RWPE2 (cell line): ENCODE data around the gene CCSER1.

ENCODE experiments used
- ATAC-seq: fragments of 200-7000 bp; cut with Tn5 transposase; 3 replicates; pipeline ENCODE4 v1.9.1; 2021; ENCODE audit warnings: low read depth
- DNase-seq: peaks from one replicate; pipeline ENCODE4 v3.0.0-alpha.2; 2020; ENCODE audit warnings: low spot score
- H3K27ac ChIP-seq: fragments of 450-650 bp; 2 replicates; pipeline ENCODE4 v1.5.1; 2017; ENCODE audit warnings: mild to moderate bottlenecking; ENCODE audit not compliant: poor library complexity, severe bottlenecking
- H3K27me3 ChIP-seq: fragments of 250-450 bp; sonication (Bioruptor Pico); 2 replicates; pipeline ENCODE4 v1.5.1; 2021; ENCODE audit warnings: mild to moderate bottlenecking, moderate library complexity; ENCODE audit not compliant: insufficient read depth, poor library complexity, severe bottlenecking
- H3K36me3 ChIP-seq: fragments of 250-450 bp; sonication (Bioruptor Pico); 2 replicates; pipeline ENCODE4 v1.5.1; 2020; ENCODE audit warnings: low read depth, mild to moderate bottlenecking, moderate library complexity
- H3K4me1 ChIP-seq: fragments of 250-450 bp; sonication (Bioruptor Pico); 2 replicates; pipeline ENCODE4 v1.5.1; 2021; ENCODE audit warnings: mild to moderate bottlenecking, moderate library complexity; ENCODE audit not compliant: insufficient read depth, poor library complexity, severe bottlenecking
- H3K4me3 ChIP-seq: fragments of 250-450 bp; sonication (Bioruptor Pico); 2 replicates; pipeline ENCODE4 v1.5.1; 2021; ENCODE audit warnings: mild to moderate bottlenecking, moderate library complexity; ENCODE audit not compliant: severe bottlenecking
- H3K9me3 ChIP-seq: fragments of 250-450 bp; sonication (Bioruptor Pico); 2 replicates; pipeline ENCODE4 v1.5.1; 2021; ENCODE audit warnings: mild to moderate bottlenecking, moderate library complexity; ENCODE audit not compliant: severe bottlenecking
- TF ChIP-seq, protein P1 (sequence below): fragments of 450-650 bp; IDR thresholded peaks from one replicate; pipeline ENCODE4 v1.5.1; 2017; ENCODE audit warnings: mild to moderate bottlenecking, moderate library complexity; ENCODE audit not compliant: poor library complexity, severe bottlenecking

CCSER1 gene

DNA sequence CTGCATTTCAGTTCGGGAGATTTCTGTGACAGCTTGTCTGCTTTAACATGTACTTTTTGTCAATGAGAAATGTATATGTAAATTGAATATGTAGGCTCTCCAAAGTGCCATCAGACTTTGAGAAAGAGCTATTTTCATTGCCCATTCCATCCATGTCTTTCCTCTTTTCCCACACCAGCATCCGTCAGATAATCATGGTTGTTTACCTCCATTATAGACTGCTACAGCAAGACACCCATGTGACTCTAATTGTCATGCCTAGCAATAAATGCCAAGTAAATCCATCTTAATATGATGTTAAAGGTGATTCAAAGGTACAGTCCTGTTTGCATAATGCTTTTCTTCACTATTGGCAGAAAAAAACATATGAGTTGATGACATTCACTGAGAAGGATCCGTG, 1157.3 kb downstream of the CCSER1 start:
- H3K4me1 ChIP-seq = no peaks in the 10 kb centered on the region
- no peak overlapping the region for H3K27ac ChIP-seq
- H3K9me3 ChIP-seq = no peaks in the 10 kb centered on the region
- TF ChIP-seq, protein P1, sequence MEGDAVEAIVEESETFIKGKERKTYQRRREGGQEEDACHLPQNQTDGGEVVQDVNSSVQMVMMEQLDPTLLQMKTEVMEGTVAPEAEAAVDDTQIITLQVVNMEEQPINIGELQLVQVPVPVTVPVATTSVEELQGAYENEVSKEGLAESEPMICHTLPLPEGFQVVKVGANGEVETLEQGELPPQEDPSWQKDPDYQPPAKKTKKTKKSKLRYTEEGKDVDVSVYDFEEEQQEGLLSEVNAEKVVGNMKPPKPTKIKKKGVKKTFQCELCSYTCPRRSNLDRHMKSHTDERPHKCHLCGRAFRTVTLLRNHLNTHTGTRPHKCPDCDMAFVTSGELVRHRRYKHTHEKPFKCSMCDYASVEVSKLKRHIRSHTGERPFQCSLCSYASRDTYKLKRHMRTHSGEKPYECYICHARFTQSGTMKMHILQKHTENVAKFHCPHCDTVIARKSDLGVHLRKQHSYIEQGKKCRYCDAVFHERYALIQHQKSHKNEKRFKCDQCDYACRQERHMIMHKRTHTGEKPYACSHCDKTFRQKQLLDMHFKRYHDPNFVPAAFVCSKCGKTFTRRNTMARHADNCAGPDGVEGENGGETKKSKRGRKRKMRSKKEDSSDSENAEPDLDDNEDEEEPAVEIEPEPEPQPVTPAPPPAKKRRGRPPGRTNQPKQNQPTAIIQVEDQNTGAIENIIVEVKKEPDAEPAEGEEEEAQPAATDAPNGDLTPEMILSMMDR = no peak
- ATAC-seq = no peak
- no peaks in the 10 kb centered on the region for H3K27me3 ChIP-seq
- DNase-seq = no peak
- H3K36me3 ChIP-seq = no peaks in the 10 kb centered on the region
- H3K4me3 ChIP-seq = no peak overlapping the region

DNA sequence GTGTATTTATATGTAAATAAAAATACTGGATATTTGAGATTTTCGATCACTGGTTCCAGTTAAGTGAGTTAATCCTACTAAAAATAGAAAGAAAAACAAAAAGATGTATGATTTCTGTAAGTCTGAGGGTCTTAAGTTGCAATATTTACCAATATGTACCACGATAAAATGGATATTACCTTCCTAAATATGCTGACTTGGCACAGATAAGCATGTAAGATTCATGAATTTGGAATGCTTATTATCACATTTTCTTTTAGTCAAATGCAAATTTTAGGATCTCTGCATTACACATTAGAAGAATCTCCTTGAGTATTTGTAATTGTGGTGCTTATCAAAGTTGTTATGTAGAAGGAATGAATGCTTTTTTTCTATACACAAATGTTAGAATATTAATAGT, 1158.3 kb downstream of the CCSER1 start:
- Histone ChIP-seq H3K9me3 (no peaks in the 10 kb centered on the region), H3K27me3 (no peaks in the 10 kb centered on the region), H3K4me1 (no peaks in the 10 kb centered on the region), H3K4me3 (no peak overlapping the region), H3K27ac (no peak overlapping the region), H3K36me3 (no peaks in the 10 kb centered on the region)
- TF ChIP-seq, protein P1 = no peak
- ATAC-seq (no peak), DNase-seq (no peak)

DNA sequence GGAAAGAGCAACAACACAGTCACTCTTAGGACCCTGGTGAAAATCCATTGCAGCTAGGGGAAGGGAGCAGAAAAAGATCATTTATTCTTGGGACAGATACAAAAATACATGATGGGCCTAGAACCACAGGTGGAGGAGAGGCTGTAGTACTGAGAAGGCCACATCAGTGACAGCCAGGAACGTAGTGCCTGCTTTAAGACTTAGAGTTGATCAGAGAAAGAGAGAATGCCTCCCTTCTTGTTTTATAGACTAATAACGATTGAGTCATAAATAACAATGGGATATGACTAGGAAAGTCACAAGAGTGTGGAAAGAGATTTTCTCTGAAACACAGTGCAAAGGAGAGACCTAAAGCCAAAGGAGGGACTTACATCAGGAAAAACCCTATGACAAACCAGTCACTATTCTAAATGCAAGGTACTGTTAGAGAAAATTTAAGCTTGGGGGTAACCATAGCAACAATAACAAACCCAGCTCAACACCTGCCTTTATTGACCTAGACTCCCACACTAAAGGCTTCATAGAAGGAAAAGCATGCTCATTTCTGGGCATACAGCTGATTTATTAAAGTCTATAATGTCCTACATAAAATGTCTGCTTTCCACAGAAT, 1161.6 kb downstream of the CCSER1 start:
- H3K27ac ChIP-seq = no peak overlapping the region
- TF ChIP-seq, protein P1 = no peak
- no peaks in the 10 kb centered on the region for H3K27me3 ChIP-seq
- no peaks in the 10 kb centered on the region for H3K4me1 ChIP-seq
- no peaks in the 10 kb centered on the region for H3K9me3 ChIP-seq
- DNase-seq (no peak), ATAC-seq (no peak)
- no peak overlapping the region for H3K4me3 ChIP-seq
- no peaks in the 10 kb centered on the region for H3K36me3 ChIP-seq

DNA sequence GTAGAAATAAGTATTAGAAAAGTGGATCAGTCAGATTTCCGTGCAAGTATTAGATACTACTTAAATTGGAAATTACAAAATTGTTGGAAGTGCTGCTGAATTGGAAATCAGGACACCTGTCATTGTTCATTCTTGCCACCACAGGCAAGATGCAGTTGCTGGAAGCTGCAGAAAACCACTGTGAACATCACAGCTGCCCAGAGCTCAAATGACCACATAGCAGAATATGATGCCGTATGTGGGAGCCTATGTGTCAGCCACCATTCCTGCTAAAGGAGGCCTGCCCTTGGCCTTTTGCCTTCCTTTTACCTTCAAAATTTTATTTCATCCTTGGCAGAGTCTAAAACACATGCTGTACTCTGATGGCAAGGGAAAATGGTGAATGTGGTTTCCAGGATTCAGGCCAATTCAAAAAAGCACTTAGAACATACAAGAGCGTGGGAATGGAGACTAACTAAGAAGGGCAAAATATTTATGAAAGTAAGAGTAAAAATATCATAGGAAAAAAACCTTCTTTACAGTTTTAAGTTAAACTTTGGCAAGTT, 1171.0 kb downstream of the CCSER1 start:
- Histone ChIP-seq H3K4me1 (no peaks in the 10 kb centered on the region), H3K27ac (no peak overlapping the region), H3K27me3 (no peaks in the 10 kb centered on the region), H3K36me3 (no peaks in the 10 kb centered on the region), H3K9me3 (no peaks in the 10 kb centered on the region), H3K4me3 (no peak overlapping the region)
- DNase-seq (no peak), ATAC-seq (no peak)
- TF ChIP-seq, protein P1 = no peak

DNA sequence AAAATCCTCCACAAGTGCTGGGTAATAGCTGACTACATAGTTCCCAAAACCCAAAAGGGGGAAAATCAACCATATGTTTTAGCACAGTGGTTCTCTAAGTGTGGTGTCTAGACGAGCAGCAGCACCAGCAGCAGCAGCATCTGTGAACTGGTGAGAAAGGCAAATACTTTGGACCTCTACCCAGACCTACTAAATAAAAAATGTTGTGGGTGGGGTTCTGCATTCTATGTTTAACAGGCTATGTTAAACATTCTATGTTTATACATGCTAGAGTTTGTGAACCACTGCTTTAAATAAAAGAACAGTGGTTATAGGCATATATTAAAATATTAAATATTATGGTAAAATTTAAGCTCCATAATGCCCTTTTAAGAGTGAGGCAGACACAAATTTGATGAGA, 1171.6 kb downstream of the CCSER1 start:
- H3K4me3 ChIP-seq = no peak overlapping the region
- no peaks in the 10 kb centered on the region for H3K4me1 ChIP-seq
- no peaks in the 10 kb centered on the region for H3K27me3 ChIP-seq
- H3K27ac ChIP-seq = no peak overlapping the region
- ATAC-seq (no peak), DNase-seq (no peak)
- TF ChIP-seq, protein P1 = no peak
- no peaks in the 10 kb centered on the region for H3K36me3 ChIP-seq
- no peaks in the 10 kb centered on the region for H3K9me3 ChIP-seq
